HG02943 (cell line): Measurements from ENCODE around the gene FYN.
"Not testable (repeated sequence)": the region's sequence is repeated elsewhere in the genome, so short reads cannot be mapped to it uniquely, and the experiment has no call there.

Source experiments
- ATAC-seq: cut with Tn5 transposase; IDR thresholded peaks from one replicate; pipeline ENCODE4 v1.9.1; 2021; ENCODE audit warnings: mild to moderate bottlenecking, low read depth, moderate library complexity; ENCODE audit not compliant: unreplicated experiment

FYN gene

DNA sequence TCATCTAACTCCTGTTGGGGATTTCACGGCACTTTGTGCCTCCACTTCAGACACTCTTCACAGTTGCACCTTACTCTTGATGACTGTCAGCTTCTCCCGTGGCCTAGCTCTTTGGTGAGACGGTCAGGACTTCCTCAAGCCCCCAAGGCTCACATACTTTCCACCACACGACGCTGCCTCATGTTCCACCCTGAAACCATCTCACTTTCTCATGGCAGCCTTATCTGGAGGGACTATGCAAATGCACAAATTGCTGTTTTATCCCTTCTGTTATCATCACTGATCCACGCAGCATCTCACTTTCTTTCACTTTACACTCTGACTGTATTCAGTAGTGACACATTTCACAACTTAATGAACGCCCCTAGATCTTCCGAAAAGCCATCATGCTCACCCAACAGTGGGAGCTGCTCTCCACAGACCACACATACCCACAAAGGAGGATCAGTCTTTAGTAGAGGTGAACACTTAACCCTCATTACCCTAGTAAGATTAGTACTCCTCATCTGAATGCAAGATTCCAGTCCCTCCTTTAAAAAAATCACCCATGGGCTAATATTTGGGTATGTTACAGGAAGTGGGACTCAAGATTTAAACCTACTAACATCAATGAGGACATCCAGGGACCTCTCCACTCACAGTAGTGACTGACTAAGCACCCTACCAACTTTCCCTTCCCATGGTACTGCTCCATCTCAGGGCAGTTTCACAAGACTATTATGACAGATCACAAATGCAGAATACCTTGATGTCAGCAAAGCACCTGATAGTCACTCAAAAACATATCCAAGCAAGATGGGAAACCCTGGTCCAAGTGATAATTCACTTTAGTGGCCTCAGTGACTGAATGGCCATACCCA is 35.4 kb downstream of the FYN start:
- ATAC-seq = peak; percentile 51

DNA sequence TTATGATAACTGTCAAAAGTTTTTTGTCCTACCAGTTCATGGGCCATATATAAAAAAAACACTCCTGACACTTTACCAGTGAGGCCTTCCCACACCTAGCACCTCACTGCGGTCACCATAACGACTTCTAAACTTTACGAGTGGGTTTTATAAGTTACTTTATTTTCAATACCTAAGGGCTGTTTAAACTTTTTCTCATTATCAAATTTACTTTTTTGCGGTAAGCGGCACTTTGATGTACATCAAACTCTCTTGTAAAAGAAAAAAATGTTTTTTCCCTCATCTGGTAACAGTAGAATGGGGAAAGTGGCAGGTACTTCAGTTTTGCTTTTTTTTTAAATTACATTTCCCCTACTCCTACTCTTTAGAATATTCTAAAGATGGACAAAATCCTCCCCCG is 36.2 kb downstream of the FYN start:
- no peak for ATAC-seq

DNA sequence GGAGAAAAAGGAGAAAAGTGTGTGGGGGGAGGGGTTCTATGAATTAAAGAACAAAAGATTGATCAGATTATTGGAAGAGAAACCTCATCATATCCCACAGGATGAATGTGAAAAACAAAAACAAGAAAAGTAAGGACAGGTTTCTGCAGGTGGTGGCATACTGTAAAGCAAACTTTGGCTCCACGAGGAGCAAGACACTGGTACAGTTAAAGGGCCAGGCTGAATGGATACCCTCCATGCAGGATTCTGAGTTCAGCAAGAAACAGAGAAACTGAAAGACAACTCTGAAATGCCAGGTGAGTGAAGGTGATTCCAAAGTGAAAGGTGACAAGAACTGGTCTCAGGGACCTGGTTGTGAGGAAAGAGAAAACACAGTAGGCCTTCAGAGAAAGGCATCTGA is 37.4 kb downstream of the FYN start:
- no peak for ATAC-seq

DNA sequence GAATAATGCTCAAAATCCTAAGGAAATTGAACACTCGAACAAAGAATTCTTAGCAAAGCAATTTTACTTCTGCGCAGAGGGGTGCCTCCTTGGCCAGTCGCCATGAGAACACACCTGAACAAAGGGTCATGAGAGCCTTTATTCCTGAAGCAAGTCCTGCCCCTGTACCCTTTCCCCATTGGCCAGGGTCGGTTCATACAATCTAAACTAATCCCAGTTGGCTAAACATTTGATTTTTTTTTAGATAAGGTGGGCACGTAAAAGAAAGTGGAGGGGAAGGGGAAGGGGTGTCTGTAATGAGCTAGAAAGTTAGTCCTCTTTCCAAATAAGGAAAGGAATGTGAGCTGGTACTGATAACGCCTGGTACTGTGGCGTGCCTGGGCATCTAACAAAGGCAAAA is 37.9 kb downstream of the FYN start:
- ATAC-seq = not testable (repeated sequence)

DNA sequence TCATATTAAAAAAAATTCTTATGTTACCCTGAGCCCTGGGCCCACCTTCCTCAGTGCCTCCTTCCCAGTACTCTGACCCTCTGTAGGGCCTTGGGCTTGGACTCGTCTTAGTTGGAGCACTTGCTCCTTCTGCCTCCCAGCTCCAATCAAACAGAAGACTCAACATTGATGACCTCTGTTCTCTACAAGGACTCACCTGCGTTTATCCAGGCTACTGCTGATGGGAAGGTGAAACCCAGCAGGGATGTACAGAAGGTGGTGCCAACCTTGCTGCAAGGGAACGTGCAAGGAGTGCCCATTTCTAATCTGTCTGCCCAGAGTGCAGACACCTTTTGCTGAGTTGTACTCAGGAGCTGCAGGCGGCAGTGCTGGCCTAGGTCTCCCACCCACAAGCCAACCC is 38.9 kb downstream of the FYN start:
- ATAC-seq = no peak

DNA sequence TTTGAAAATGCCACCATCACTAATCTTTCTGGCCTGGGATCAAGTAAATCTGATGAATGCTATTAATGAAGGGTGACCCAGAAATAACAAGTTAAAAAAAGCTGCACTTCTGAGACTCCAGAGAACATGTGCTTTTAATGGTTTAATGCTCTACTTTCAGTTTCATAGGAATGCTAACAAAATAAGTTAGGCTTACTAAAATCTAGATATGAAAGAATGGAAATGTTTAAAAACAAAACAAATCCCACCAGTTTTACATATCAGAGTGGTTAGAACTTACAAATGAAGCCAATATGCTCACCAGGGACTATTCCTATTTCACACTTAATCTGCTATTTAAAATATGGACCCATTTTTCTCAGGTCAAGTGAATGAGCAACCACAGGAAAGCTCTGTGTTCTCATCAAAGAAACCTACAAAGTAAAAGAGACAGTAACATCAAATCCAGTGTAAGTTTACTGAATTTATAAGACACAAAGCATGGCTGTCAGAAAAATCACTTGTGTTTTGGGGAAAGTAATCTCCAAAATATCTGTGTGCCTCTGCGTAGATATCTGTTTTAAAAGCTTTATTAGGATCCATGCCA is 40.3 kb downstream of the FYN start:
- ATAC-seq = no peak

DNA sequence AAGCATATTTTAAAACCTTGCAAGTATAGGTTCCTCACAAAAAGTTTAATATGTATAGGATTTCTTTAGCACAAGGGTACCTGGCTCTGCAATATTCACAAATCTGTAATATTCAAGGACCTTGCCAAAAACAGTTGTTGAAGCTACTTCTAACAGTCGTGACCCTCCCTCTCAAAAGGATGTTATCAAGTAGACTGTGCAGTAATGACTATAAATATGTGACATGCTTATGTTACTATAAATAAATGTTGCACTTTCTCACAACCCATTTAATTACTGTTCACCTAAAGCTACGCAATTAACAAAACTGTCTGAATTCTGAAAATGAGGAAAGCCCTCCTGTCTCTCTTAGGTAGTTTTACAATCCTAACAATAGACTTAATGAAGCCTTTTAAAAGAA is 41.8 kb downstream of the FYN start:
- ATAC-seq = no peak

DNA sequence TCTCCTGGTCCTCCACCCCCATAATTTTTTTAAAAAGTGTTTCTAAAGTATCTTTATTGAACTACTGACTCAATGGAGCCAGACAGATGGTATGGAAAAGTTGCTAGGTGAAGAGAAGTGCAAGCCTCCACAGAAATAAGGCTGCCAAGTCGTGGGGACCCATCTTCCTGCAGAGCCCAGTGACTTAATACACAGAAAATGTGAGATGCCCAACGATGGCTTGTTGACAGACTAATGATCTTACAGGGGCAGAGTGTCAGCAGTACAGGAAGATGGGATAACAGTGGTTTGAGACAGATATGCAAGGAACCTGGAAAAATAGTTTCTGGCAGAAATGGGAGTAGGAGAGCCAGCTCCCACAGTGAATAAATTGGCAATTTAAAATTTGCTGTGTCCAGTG is 43.3 kb downstream of the FYN start:
- no peak for ATAC-seq

DNA sequence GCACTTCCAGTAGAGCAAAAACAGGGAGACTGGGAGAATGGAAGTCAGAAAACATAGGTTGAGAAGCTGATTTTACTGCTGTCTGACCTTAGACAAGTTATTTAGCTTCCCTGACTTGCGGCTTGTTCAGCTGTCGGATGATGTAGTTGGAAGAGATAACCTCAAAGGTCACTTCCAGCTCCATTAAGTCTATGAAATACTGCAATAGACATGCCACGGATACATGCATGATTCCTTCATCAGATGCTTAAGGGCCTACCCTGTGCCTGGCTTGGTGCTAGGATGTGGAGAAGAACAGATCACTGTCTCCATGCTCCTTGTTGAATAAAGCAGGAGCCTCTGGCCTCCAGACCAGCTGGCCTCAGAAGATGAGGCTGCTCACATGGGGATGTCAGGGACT is 43.7 kb downstream of the FYN start:
- no peak for ATAC-seq

DNA sequence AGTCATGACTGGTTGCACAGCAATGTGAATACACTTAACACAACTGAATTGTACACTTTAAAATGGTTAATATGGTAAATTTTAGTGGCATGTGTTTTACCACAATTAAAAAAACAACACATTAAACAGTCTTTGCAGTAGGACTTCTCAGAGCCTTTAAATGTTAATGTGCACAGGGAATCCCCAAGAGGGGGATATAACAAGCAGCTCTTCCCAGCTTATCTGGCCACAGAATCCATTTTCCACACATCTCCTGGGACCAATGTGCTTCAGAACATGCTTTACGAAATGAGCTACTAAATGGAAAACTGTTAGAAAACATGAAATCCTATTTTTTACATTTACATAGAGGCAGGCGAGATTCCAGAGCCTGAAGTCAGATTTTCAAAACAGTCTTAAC is 44.4 kb downstream of the FYN start:
- ATAC-seq = no peak

DNA sequence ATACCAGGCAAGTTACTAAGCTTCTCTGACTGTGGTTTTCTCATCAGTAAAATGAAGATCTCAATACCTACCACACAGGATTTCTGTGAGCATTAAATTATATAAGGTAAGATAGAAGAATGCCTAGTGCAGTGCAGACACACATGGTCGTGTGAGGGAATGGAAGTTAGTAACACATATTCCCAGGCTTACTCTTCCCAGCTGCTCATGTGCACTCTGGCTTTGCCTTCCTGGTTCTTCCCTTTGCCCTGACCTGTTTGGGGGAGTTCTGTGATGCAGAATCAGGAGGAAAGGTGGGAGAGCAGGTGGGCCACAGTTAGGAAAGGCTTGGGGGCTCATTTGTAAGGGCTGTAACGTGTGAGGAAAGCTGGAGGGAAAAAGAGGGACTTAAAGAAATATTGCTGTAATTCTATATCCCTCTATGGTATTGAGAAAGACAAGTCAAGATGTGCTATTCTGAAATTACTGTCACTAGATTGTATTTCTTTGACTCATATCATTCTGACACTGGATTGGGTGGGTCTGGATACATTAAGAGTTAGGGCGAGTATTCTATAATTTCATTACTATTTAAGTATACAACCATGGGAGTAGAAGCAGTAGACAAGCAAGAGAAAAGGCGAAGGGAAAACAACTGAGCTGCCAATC is 47.7 kb downstream of the FYN start:
- no peak for ATAC-seq

DNA sequence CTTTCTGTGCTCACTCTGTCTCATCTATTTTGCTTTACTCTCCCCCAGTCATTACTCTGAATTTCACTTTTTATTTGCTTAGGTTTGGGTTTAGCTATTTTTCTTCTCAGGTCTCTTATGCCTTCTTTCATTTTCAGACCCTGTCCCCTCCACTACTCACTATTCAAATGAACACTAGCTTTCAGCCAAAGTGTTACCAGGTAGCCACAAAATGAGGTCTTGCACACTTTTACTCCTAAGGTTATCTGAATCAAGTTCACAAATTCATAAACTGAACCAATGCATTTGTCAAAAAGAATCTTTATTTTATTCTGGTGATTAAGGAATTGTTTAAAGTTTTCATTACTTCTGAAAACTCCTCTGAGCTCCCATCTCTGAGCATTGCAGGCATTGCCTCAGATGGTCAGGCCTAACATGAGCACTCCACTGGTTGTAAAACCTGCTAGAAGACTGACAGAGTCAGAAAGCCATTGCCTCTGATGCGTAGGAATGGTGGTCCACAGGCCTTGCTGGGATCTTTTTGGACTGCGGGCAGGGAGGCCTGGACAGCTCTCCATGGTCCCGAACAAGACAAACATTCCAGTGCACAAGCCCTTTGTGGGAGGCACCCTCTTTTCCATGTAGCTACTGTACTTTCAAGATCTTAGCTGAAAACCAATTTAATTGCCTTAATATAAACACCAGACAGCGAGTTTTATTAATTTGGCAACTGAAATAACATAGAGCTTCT is 48.5 kb downstream of the FYN start:
- ATAC-seq = peak; percentile 76

DNA sequence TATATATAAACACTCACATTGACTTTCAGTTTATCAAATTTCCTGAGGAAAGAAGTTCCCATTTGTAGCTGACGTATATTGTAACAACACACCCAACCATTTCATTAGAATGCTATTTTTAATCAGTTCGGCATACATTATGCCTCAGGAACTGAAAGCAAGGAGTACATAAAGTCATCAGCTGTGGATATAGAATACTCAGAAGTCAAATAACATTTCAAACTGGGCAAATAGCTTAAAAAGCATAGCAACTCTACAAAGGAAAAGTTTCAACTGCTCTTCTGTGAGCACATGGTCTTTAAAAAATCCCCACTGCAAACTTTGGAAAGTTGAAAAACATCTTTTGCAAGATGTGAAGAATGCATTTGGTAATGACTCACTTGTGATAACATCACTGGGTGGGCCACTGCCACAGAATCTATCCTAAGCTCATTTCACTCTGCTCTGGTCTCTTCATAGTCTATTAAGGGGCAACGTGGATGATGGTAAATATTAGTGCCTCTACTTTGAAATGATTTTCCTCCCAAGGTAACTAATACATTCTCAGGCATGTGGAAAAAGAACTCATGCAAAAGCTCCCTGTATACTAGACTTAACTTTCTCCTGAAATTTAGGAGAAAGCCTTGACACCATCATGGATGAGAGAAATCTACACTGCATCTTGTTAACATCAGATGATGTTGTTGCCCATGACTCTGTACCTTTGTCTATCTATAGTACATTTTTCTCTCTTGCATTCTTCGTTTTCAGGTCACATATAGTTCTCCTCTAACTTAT is 49.2 kb downstream of the FYN start:
- no peak for ATAC-seq

DNA sequence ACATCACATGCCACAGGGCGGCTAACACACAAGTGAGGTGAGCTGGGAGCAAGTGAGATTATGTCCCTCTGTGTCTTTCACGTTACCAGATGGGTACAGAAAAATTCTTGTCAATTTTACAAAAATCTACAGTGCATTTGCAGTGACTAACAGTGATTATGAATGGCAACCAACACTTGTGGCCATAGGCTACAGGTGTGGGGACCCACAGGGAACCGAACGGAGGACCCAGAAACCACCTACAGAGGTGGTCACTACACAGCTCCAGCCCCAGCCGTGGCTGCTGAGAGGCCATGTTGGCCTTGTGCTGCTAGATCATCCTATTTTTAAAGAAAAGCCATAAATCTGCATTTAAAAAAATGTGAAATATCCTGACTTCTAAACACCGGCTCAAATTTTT is 50.2 kb downstream of the FYN start:
- no peak for ATAC-seq

DNA sequence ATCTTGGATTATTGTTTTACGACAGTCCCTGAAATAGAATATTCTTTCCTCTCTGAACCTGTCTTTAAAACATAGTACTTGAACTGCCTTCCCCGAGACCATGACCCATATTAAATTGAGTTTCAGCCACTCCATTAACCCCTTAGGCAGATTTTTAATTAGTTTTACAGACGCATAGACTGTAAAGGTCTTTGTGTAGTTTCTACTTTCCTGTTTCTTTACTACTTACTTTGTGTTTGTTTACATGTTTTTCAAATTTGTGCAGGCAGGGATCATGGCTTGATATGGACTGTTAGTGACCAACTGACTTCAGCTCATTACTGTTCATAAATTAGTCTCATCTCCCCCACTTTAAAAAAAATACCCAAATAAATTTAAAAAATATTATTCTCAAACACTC is 53.8 kb downstream of the FYN start:
- ATAC-seq = no peak

DNA sequence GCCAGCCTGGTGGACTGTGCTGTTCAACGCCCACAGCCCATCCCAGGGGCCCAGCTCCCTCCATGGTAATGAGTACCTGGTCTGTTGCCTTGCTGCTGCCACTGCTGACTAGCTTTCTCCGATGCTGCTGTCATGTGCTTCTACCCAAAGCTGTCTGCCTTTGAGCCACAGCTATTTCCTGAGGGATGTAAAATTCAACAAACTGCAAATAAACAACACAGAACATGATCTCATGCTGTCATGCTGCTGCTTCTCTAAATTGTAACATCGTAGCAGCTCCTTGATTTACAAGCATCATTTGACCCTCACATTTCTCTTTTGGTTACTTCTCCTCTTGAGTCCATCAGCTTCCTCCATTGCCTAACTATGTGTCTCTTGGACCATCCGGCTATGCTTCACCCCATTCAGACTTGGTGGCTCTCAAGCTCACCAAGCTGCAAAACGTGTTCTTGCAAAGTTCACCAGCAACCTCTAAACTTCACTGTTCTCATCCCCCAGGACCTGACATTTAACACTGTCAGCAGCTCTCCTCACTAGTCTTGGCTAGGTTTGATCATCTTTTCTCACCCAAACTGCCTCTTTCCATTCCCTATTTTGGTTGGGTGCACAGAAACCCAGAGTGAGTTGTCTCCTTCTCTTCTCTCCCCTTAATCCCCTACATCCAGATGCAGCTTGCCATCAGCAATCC is 54.6 kb downstream of the FYN start:
- ATAC-seq = no peak

DNA sequence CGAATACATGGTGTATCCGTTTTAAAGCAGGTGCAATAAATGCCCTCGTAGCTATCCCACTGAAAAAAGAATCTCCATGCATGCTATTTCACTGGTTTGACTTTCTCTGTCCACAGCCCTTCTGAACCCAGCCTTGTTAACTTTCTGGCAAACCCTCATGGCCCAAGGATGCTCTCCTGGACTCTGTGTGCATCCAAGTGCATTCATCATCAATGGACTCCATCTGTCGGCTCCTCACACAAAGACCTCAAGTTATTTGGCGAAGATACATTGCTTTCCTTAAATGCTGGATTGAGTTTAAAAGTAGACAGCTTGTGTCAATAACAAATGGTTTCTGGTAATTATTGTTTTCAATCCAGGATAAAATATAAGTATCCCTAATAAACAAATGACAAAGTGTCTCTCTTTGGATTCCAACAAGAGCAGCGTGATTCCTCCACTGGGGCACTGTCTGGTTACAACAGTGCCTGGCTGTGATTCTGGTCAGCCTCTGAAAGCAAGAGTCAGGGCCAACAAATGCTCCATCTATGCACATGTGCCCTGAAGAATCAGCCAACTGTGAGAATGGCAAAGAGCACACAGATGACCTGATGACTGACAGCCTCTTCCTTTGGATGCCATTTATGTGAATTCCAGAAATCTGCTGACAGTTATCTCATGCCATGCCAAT is 55.7 kb downstream of the FYN start:
- no peak for ATAC-seq

DNA sequence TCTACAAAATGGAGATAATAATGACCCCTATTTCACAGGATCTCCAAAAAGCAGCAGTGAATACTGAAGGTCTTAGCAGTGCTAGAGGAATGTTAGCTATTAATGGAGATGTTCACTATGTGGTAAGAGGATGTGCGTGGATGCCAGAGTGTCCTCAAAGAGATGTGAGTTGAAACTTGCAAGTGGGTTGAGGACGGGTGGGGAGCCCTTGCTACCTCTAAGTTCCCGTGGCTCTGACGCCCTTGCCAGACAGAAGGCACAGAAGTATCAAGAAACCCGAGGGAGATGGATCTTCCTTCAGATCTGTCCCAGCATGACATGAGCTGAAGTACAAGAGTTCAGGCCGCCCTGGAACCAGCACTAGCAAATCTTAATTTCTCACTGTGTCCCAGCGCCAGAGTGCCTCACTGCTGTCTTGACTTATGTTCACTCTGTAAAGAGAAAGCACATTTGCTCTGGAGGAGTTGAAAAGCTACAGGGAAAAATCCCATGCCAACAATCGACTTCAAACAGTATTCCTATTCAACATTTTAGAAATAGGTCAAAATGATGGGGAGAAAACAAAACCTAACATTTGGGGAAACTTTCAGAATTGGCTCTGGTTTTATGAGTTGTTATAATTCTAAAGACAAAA is 59.5 kb downstream of the FYN start:
- ATAC-seq = no peak

DNA sequence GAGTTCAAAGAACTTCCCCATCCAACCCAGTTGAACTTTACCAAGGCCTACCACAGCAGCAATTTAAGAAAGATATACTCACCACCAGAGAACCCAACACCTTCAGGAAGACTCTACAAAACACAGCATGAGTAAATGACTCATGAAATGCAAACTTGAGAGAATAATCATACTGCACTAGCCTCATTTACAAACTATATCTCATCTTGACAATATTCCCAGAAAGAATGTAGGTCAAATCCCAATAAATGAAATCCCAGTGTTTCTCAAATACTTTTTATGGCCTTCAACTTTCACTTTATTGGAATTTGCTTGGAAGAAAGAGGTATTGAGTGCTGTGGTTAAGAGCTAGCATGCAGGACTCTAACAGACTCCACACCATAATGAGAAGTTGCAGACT is 60.0 kb downstream of the FYN start:
- ATAC-seq = no peak
